Thymus (tissue), 11 donors: Measurements from ENCODE around the gene PARVG. TPM values are rescaled to one million over a fixed set of nuclear protein-coding genes. Genes with fewer than 3 reads are reported as not detected.

Source experiments
- DNase-seq, 9 donors: peaks; one replicate each; pipeline ENCODE4 v3.0.0-alpha.2; 2013; ENCODE audit warnings: low spot score in 9 of 9, low read depth in 6 of 9, missing footprints in 1 of 9
- H3K27ac ChIP-seq, 2 donors: one replicate each; pipeline ENCODE4 v1.5.1; 2013; ENCODE audit warnings: control low read depth in 1 of 2, low read depth in 1 of 2, low read length in 1 of 2, mild to moderate bottlenecking in 1 of 2, moderate library complexity in 1 of 2
- H3K27me3 ChIP-seq, 2 donors: one replicate each; pipeline ENCODE4 v1.5.1; 2013; ENCODE audit warnings: low read length in 1 of 2; ENCODE audit not compliant: control insufficient read depth in 2 of 2, insufficient read depth in 1 of 2
- H3K36me3 ChIP-seq, 2 donors: one replicate each; pipeline ENCODE4 v1.5.1; 2013; ENCODE audit warnings: low read length in 1 of 2, mild to moderate bottlenecking in 1 of 2, moderate library complexity in 1 of 2; ENCODE audit not compliant: control insufficient read depth in 2 of 2, insufficient read depth in 2 of 2
- H3K4me1 ChIP-seq, 2 donors: one replicate each; pipeline ENCODE4 v1.5.1; 2013; ENCODE audit warnings: low read length in 2 of 2; ENCODE audit not compliant: control insufficient read depth in 2 of 2, insufficient read depth in 2 of 2
- H3K4me3 ChIP-seq, 2 donors: one replicate each; pipeline ENCODE4 v1.5.1; 2013; ENCODE audit warnings: low read length in 2 of 2, control low read depth in 1 of 2, mild to moderate bottlenecking in 1 of 2
- H3K9me3 ChIP-seq, 2 donors: one replicate each; pipeline ENCODE4 v1.5.1; 2013; ENCODE audit warnings: low read length in 1 of 2, mild to moderate bottlenecking in 1 of 2; ENCODE audit not compliant: control insufficient read depth in 2 of 2, insufficient read depth in 1 of 2
- WGBS: extraction: QIAGEN DNeasy Blood & Tissue Kit; methylation state at CpG from one replicate; pipeline ENCODE4 v1.1.7; 2013; 5-methylcytosine and 5-hydroxymethylcytosine counted together
- polyA plus RNA-seq: library from polyadenylated mRNA; stranded (reverse); fragments of 200-250 nt; gene quantifications from one replicate; pipeline ENCODE4 v1.2.3, GENCODE V29; 2013
- total RNA-seq: library from RNA; stranded (reverse); fragments of 120-200 nt; gene quantifications from one replicate; pipeline ENCODE4 v1.2.4, GENCODE V29; 2013
- donor health status: healthy.

Gene PARVG
- total and polyA plus RNA-seq, 2 donors = 60.8 to 165 TPM

- no peaks in the 10 kb centered on the region for H3K36me3 ChIP-seq
- no peak for DNase-seq
- H3K27ac ChIP-seq = no peak overlapping the region
- H3K4me1 ChIP-seq = no peaks in the 10 kb centered on the region
- no peak overlapping the region for H3K4me3 ChIP-seq
- 91% methylated on average over 7 of the region's 7 CpGs for WGBS
- peaks cover 0 to 12% of the 10 kb centered on the region in 2 donors for H3K9me3 ChIP-seq
- no peaks in the 10 kb centered on the region for H3K27me3 ChIP-seq
These were observed 64.7 kb downstream of the PARVG start for GRCh38 chr22:44245438-44245837.

GRCh38 chr22:44245867-44246266 lies 65.1 kb downstream of the PARVG start:
- no peak overlapping the region for H3K4me3 ChIP-seq
- H3K27ac ChIP-seq = no peak overlapping the region
- 92% methylated on average over 8 of the region's 8 CpGs for WGBS
- H3K4me1 ChIP-seq = no peaks in the 10 kb centered on the region
- no peaks in the 10 kb centered on the region for H3K27me3 ChIP-seq
- DNase-seq = no peak
- no peaks in the 10 kb centered on the region for H3K36me3 ChIP-seq
- H3K9me3 ChIP-seq = peaks cover 0 to 14% of the 10 kb centered on the region in 2 donors

GRCh38 chr22:44246615-44247326 lies 66.0 kb downstream of the PARVG start:
- H3K36me3 ChIP-seq = no peaks in the 10 kb centered on the region
- H3K27me3 ChIP-seq = no peaks in the 10 kb centered on the region
- 89% methylated on average over 8 of the region's 8 CpGs for WGBS
- H3K9me3 ChIP-seq = peaks cover 0 to 14% of the 10 kb centered on the region in 2 donors
- no peak for DNase-seq
- H3K4me3 ChIP-seq = no peak overlapping the region
- no peak overlapping the region for H3K27ac ChIP-seq
- H3K4me1 ChIP-seq = no peaks in the 10 kb centered on the region

GRCh38 chr22:44247346-44247745 lies 66.6 kb downstream of the PARVG start:
- H3K27ac ChIP-seq = no peak overlapping the region
- no peak for DNase-seq
- peaks cover 0 to 14% of the 10 kb centered on the region in 2 donors for H3K9me3 ChIP-seq
- H3K4me1 ChIP-seq = no peaks in the 10 kb centered on the region
- H3K27me3 ChIP-seq = no peaks in the 10 kb centered on the region
- H3K4me3 ChIP-seq = no peak overlapping the region
- no peaks in the 10 kb centered on the region for H3K36me3 ChIP-seq
- WGBS = 89% methylated on average over 5 of the region's 5 CpGs

GRCh38 chr22:44247923-44248892 lies 67.5 kb downstream of the PARVG start:
- Histone ChIP-seq H3K4me1 (no peaks in the 10 kb centered on the region), H3K36me3 (no peaks in the 10 kb centered on the region), H3K9me3 (peaks cover 0 to 14% of the 10 kb centered on the region in 2 donors), H3K4me3 (no peak overlapping the region), H3K27ac (no peak overlapping the region), H3K27me3 (no peaks in the 10 kb centered on the region)
- no peak for DNase-seq
- 96% methylated on average over 25 of the region's 25 CpGs for WGBS

GRCh38 chr22:44248926-44249325 lies 68.2 kb downstream of the PARVG start:
- no peaks in the 10 kb centered on the region for H3K27me3 ChIP-seq

GRCh38 chr22:44249376-44250147 lies 68.8 kb downstream of the PARVG start:
- no peak for DNase-seq
- WGBS = 95% methylated on average over 12 of the region's 12 CpGs
- peaks cover 0 to 14% of the 10 kb centered on the region in 2 donors for H3K9me3 ChIP-seq

More at GRCh38 chr22:44248926-44249325, 68.2 kb downstream of the PARVG start:
- WGBS = 97% methylated on average over 10 of the region's 10 CpGs
- no peaks in the 10 kb centered on the region for H3K36me3 ChIP-seq
- no peaks in the 10 kb centered on the region for H3K4me1 ChIP-seq
- peaks cover 0 to 14% of the 10 kb centered on the region in 2 donors for H3K9me3 ChIP-seq
- no peak for DNase-seq
- H3K4me3 ChIP-seq = no peak overlapping the region
- no peak overlapping the region for H3K27ac ChIP-seq

GRCh38 chr22:44254811-44255210 lies 74.1 kb downstream of the PARVG start:
- DNase-seq = no peak
- 71% methylated on average over 2 of the region's 2 CpGs for WGBS

More at GRCh38 chr22:44249376-44250147, 68.8 kb downstream of the PARVG start:
- Histone ChIP-seq H3K27ac (no peak overlapping the region), H3K4me1 (no peaks in the 10 kb centered on the region), H3K36me3 (no peaks in the 10 kb centered on the region), H3K27me3 (no peaks in the 10 kb centered on the region), H3K4me3 (no peak overlapping the region)

More at GRCh38 chr22:44254811-44255210, 74.1 kb downstream of the PARVG start:
- peaks cover 0 to 2% of the 10 kb centered on the region in 2 donors for H3K9me3 ChIP-seq
- H3K27ac ChIP-seq = no peak overlapping the region
- no peaks in the 10 kb centered on the region for H3K36me3 ChIP-seq
- no peak overlapping the region for H3K4me3 ChIP-seq
- H3K27me3 ChIP-seq = no peaks in the 10 kb centered on the region
- H3K4me1 ChIP-seq = no peaks in the 10 kb centered on the region
